A172 (cell line): ENCODE results near the gene MBOAT1. TPM values are rescaled to one million over a fixed set of nuclear protein-coding genes. Genes with fewer than 3 reads are reported as not detected.
A peak's percentile ranks its signal among the peaks of the same experiment; 100 is the strongest.
"Not testable (repeated sequence)": the region's sequence is repeated elsewhere in the genome, so short reads cannot be mapped to it uniquely, and the experiment has no call there.

Source experiments
- DNase-seq: peaks from one replicate; pipeline ENCODE4 v3.0.0-alpha.2; 2015; ENCODE audit warnings: low spot score
- total RNA-seq: library from RNA; depleted of rRNA; stranded (reverse); fragments of >200 nt; shearing (Covaris generic); gene quantifications from 2 replicates; pipeline ENCODE4 v1.2.3, GENCODE V29; 2014

Gene MBOAT1
- total RNA-seq, 1 experiment from 2014 or later = 6.2 TPM

GRCh38 chr6:20202699-20203302 is 9.5 kb downstream of the MBOAT1 start:
- no peak for DNase-seq

GRCh38 chr6:20202324-20202658 is 10.0 kb downstream of the MBOAT1 start:
- no peak for DNase-seq

GRCh38 chr6:20200761-20201630 is 11.3 kb downstream of the MBOAT1 start:
- DNase-seq = no peak

GRCh38 chr6:20198775-20199174 is 13.5 kb downstream of the MBOAT1 start:
- DNase-seq = no peak

- DNase-seq = no peak
Observed at GRCh38 chr6:20198156-20198774, 14.0 kb downstream of the MBOAT1 start.

GRCh38 chr6:20197251-20197650 is 15.0 kb downstream of the MBOAT1 start:
- no peak for DNase-seq

- no peak for DNase-seq
Observed at GRCh38 chr6:20192625-20193024, 19.6 kb downstream of the MBOAT1 start.

GRCh38 chr6:20191992-20192391 is 20.3 kb downstream of the MBOAT1 start:
- no peak for DNase-seq

GRCh38 chr6:20188630-20189075 is 23.6 kb downstream of the MBOAT1 start:
- DNase-seq = no peak

- peak; percentile 16 for DNase-seq
Observed at GRCh38 chr6:20186981-20187380, 25.3 kb downstream of the MBOAT1 start.

- DNase-seq = no peak
Observed at GRCh38 chr6:20183706-20184105, 28.6 kb downstream of the MBOAT1 start.

- DNase-seq = no peak
Observed at GRCh38 chr6:20182926-20183521, 29.2 kb downstream of the MBOAT1 start.

- DNase-seq = no peak
Observed at GRCh38 chr6:20182069-20182468, 30.2 kb downstream of the MBOAT1 start.

- peak; percentile 8 for DNase-seq
Observed at GRCh38 chr6:20180935-20181334, 31.3 kb downstream of the MBOAT1 start.

GRCh38 chr6:20179287-20180045 is 32.8 kb downstream of the MBOAT1 start:
- DNase-seq = not testable (repeated sequence)

GRCh38 chr6:20178327-20178726 is 33.9 kb downstream of the MBOAT1 start:
- DNase-seq = no peak

- no peak for DNase-seq
Observed at GRCh38 chr6:20175810-20176410, 36.4 kb downstream of the MBOAT1 start.

GRCh38 chr6:20173833-20174792 is 38.2 kb downstream of the MBOAT1 start:
- DNase-seq = no peak

GRCh38 chr6:20172842-20173456 is 39.3 kb downstream of the MBOAT1 start:
- no peak for DNase-seq
